SHP77 (cell line): ENCODE data around the gene RHOH.

Source experiments
- DNase-seq, 2 experiments: peaks; one replicate each; lab custom pipeline; 2025; lab: John Stamatoyannopoulos, UW

Gene RHOH

DNA sequence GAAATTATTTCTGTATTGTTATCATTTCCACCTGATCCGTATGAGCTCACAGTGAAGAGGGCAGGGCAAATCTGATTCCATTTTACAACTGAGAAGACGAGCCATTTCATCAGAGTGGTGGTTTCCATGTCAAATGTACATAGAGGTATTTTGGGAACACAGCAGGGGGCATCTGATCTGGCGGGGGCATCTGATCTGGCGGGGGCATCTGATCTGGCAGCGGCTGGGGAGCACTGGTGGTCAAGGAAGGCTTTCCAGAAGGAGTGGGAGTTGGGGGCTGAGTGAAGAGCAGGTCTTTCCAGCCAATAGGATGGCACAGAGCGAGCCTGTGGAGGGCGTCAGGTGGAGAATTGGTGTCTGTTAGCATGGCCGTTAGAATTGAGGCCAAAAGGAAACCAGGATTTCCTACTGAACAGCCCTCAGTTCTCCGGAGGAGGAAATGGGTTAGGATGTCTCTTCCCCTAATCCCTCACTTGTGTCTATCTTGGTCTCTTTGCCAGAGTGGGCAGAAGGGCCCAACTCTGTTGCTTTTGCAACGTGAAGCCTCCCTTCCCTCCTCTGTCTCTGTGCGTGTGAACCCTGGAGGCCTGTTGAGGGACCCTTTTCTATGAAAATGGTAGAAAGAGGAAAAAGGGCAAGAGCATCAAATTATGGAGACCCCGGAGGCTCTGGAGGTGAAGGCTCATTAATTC lies 41.3 kb downstream of the RHOH start:
- no peak for DNase-seq

GRCh38 chr4:40238700-40239548 lies 42.1 kb downstream of the RHOH start:
- DNase-seq = no peak

GRCh38 chr4:40240040-40240653 lies 43.3 kb downstream of the RHOH start:
- no peak for DNase-seq

DNA sequence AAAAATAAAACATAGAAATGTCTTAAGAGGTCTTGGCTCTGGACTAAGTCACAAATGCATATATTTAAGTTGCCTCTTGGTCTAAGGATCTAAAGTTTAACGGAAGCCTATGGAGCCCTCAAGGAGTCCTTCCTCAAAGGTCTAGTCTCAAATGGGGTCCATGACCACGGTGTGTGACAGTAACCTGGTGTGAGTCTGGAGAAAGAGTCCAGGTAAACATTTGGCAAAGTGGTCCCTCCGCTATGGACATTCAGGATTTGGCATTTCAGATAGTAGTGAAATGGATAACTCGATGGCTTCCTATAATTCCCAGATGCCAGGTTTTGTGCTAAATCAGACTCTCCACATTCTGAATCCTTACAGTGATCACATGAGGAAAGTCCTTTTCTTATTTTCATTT lies 44.2 kb downstream of the RHOH start:
- DNase-seq = no peak

GRCh38 chr4:40241941-40242340 lies 45.1 kb downstream of the RHOH start:
- no peak for DNase-seq

DNA sequence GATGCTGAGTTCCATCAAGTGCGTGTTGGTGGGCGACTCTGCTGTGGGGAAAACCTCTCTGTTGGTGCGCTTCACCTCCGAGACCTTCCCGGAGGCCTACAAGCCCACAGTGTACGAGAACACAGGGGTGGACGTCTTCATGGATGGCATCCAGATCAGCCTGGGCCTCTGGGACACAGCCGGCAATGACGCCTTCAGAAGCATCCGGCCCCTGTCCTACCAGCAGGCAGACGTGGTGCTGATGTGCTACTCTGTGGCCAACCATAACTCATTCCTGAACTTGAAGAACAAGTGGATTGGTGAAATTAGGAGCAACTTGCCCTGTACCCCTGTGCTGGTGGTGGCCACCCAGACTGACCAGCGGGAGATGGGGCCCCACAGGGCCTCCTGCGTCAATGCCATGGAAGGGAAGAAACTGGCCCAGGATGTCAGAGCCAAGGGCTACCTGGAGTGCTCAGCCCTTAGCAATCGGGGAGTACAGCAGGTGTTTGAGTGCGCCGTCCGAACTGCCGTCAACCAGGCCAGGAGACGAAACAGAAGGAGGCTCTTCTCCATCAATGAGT lies 46.6 kb downstream of the RHOH start:
- no peak for DNase-seq

DNA sequence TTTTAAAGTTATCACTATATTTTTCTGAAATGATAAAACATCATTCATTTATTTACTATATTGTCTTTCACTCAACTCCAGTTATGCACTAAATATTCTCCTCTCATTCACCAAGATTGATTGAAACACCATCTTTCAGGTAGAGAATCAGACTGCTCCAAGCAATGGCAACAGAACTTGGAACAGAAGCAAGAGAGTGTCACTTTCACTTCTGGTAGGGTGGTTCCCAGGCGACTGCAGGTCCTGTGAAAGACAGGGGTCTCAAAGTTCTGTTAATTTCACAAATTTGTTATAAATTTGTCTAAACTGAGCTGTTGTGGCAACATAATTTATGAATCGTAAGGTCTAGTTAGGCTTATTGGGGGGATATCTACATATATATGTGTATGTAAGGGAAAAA lies 47.8 kb downstream of the RHOH start:
- no peak for DNase-seq

- no peak for DNase-seq
Measured at GRCh38 chr4:40245550-40245949, 48.7 kb downstream of the RHOH start.

- no peak for DNase-seq
Measured at GRCh38 chr4:40246011-40246900, 49.4 kb downstream of the RHOH start.

DNA sequence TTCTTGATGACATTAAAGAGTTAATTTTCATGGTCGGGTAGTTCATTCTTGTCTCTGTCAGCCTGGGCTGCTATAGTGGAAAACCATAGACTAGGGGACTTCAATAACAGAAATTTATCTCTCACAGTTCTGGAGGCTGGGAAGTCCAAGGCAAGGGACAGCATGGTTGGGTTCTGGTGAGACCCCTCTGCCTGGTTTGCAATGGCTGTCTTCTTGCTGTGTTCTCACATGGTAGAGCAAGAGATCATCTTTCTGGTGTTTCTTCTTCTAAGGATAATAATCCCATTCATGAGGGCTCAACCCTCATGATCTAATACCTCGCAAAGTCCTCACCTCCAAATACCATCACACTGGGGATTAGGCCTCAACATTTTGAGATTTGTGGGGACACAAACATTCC lies 50.1 kb downstream of the RHOH start:
- DNase-seq = no peak

DNA sequence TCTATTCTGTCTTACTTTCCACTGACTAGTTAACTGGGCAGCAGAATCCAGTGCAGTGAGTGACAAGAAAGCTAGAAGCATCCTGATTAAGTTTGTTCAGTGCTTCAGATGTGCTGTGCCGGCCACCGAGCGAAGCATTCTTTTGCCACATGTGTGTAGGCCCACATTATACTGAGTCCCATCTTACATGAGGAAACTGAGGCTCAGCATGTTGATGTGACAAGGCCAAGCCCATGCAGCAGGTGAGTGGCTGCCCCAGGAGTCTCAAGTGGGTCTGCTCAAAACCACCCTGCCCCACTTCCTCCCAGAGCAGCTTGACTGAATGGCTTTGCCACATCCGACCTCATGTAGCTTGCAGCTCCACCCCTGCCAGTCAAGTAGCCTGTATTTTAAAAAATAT lies 50.5 kb downstream of the RHOH start:
- DNase-seq = no peak

- no peak for DNase-seq
Measured at GRCh38 chr4:40251366-40251765, 54.5 kb downstream of the RHOH start.

DNA sequence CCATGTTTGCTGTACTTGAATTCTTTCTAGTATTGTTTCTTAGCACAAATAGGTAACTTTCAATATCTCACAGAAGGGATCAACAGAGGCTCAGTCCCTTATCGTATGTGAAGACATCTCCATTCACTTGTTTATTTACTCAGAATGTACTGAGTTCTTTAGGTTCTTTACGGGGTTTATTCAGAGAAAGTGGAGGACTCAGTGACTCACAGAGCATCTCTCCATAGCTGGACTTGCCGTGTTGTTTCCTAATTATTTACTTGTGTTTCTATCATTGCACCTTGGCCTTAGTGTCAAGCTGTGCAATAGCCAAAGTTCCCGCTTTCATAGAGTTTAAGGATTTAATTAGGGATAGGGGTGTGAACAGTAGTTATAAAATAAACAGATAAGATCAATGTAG lies 57.1 kb downstream of the RHOH start:
- no peak for DNase-seq

- DNase-seq = no peak
Measured at GRCh38 chr4:40254608-40255392, 58.0 kb downstream of the RHOH start.

DNA sequence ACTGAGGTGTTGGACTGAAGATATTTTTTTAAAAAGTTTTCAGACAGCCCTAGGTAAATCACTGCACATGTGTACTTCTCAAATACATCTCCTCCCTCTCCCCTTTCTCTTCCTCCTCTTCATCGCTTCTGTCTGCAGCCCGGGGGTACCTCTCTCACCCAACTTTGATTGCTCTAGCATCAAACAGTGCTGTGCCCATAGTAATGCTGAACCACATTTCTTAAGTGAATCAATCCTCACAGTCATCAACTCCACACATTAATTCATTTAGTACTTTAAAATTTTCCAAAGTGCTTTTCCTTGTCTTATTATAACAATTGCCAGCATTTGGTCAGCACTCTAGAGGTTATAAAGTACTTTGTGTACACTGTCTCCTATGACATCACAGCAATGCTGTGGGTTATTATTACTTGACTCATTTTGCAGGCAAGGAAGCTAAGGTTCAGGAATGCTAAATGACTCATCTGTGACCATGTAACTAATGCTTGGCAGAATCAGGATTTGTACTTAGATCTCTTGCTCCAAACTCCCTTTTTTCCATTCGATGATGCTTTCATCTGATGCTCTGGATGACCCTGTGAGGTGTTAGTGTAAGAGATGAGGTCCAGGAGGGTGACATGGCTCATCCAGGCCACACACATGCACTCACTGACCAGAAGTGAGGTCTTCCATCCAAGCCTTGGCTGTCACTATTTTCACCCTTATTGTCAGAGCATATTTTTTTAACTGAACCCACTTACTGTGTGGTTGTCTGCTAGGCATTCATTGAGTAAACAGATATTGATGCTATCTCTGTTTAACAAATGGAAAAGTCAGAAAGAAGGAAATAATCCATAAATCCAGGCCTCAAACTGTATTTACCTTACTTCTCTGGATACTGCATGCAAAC lies 58.8 kb downstream of the RHOH start:
- no peak for DNase-seq

GRCh38 chr4:40256329-40256728 lies 59.5 kb downstream of the RHOH start:
- no peak for DNase-seq

GRCh38 chr4:40256817-40257216 lies 60.0 kb downstream of the RHOH start:
- DNase-seq = no peak

DNA sequence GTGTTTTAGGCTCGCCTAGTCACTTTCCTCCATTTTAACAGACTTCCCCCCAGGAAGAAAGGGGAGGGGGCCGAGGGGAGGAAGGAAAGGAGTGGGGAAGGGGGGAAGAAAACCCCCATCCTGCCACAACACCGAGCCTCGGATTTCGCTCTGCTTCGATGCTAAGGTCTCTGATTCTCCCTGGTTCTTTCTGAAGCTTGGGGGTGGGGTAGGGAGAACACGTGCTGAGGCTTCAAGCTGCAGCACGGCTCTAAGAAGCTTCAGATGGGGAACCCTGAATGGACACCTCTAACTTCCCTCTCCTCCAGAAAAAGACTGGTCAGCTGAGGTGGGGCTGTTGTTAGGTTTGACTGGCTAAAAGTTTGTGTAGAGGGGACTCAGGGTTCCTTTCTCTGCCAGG lies 61.8 kb downstream of the RHOH start:
- DNase-seq = no peak

GRCh38 chr4:40261231-40262076 lies 64.6 kb downstream of the RHOH start:
- DNase-seq = no peak
